Uterus (tissue), 2 donors: ENCODE data around the gene RNF217.

Experiments used
- CTCF ChIP-seq, 4 experiments: fragments of 200-600 bp in 2 of 4; fragments of 450-650 bp in 2 of 4; sonication (generic) in 2 of 4; IDR thresholded peaks; one replicate each; pipeline ENCODE4 v1.5.1; 2016 to 2019; ENCODE audit warnings: antibody characterized with exemption in 4 of 4, mild to moderate bottlenecking in 2 of 4, moderate library complexity in 1 of 4
- POLR2A ChIP-seq, 2 donors: fragments of 450-650 bp; IDR thresholded peaks; one replicate each; pipeline ENCODE4 v1.6.1; 2016; ENCODE audit warnings: antibody characterized with exemption in 2 of 2, mild to moderate bottlenecking in 1 of 2, moderate library complexity in 1 of 2

GRCh38 chr6:125077453-125077852, 115.2 kb downstream of the RNF217 start:
- TF ChIP-seq CTCF (IDR thresholded peaks at IDR 0.05) = no peak
- TF ChIP-seq POLR2A (IDR thresholded peaks at IDR 0.05) = no peak
